Astrocyte (in vitro differentiated cells and primary cell): ENCODE measurements around the gene BBS5.

ENCODE experiments used
- CTCF ChIP-seq: IDR thresholded peaks from 2 replicates; pipeline ENCODE4 v1.5.1; 2011; ENCODE audit warnings: low read depth, mild to moderate bottlenecking, inconsistent platforms, low read length, moderate library complexity; ENCODE audit not compliant: insufficient read depth
- EZH2 ChIP-seq: IDR thresholded peaks from 2 replicates; pipeline ENCODE4 v1.6.1; 2012; ENCODE audit warnings: mild to moderate bottlenecking, low read length, inconsistent platforms; ENCODE audit not compliant: insufficient read depth

GRCh38 chr2:169493360-169493759, 14.1 kb downstream of the BBS5 start:
- TF ChIP-seq CTCF (no peak), EZH2 (no peak)
